ENCODE results near the gene ATP5MC2. TPM values are rescaled to one million over a fixed set of nuclear protein-coding genes. Genes with fewer than 3 reads are reported as not detected.

The ATP5MC2 gene
- total RNA-seq, 1 experiment from 2014 or later: 273 TPM

DNA sequence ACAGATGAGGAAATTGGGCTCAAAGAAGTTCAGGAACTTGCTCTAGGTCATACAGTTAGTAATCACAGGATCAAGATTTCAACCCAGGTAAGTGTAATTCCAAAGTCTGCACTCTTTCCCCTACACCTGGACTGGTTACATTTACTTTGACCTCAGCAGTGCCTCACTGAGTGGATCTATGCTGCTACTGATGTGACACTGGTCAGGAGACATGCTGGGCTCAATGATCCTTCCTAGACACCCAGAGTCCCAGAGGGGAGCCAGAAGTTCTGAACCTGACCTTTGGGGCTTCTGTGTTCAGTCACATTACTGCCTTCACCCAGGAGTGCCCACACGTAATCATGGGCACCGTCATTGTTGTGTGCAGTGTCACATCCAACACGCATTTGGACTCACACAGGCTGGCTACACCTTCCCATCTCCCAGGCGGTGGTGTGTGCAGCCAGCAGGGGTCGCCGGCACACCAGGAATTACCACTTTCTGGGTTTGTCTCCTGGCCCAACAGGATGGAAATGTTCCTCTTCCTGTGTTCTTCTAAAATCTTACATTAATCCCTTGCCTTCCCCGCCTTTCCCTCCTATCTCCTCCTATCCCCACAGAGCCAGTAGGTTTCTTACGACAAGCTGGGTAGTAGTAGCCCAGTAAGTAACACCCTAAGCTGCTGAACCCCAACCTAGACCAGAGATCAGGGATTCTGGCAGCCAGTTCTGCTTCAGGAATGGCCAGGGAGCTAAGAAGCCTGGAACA, 25.8 kb upstream of the ATP5MC2 start:
- Histone ChIP-seq H3K27ac (no peak overlapping the region), H3K4me3 (no peak overlapping the region), H3K9me3 (replicated peaks) (no peaks in the 10 kb centered on the region), H3K4me1 (replicated peaks) (no peaks in the 10 kb centered on the region), H3K27me3 (replicated peaks) (peaks cover 46% of the 10 kb centered on the region), H3K36me3 (no peaks in the 10 kb centered on the region)
- DNase-seq (ENCODE audit: low read depth in 1 of 2, low spot score in 2 of 2): peak; percentile 70 to 77

DNA sequence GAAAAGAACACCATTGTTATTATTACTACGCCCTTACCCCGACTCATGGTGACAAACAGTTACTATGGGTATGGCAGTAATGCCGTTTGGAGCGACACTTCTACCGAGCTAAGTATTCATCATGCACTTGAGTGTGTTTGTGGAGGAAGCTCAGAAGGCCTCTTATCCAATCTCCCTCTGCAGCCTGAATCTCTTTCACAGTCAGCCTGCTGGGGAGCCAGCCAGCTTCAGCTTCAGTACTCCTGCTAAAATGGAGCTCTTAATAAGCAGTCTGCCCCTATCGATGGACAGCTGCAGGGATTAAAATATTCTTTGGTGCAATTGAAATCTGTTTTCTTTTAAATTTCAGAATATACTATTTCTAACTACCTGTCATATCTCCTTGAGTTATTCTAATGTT, 24.7 kb upstream of the ATP5MC2 start:
- H3K4me1 ChIP-seq (replicated peaks): peaks cover 5% of the 10 kb centered on the region; the same call in 1 of the 2 replicates
- no peak for DNase-seq (ENCODE audit: low read depth in 1 of 2, low spot score in 2 of 2)
- H3K27me3 ChIP-seq (replicated peaks): peaks cover 52% of the 10 kb centered on the region
- no peaks in the 10 kb centered on the region for H3K36me3 ChIP-seq
- H3K4me3 ChIP-seq: no peak overlapping the region
- H3K27ac ChIP-seq: no peak overlapping the region
- H3K9me3 ChIP-seq (replicated peaks): no peaks in the 10 kb centered on the region

DNA sequence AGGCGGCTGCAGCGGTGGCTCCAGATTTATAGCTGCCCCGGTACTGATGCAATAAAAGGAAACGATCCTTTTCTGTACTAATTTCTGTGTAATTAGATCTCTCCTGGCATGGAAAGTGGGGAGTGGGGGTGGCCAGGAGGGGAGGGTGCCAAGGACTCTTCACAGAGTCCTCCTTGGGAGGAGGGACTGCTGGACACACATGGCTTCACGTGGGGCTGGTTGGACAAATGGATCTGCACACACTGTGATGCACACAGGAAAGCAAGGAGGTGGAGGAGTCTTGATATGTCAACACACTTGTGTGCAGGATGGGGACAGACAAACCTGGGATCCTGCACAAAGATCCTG, 23.8 kb upstream of the ATP5MC2 start:
- Histone ChIP-seq H3K4me3 (no peak overlapping the region), H3K4me1 (replicated peaks) (peaks cover 8% of the 10 kb centered on the region; the same call in 1 of the 2 replicates), H3K36me3 (no peaks in the 10 kb centered on the region), H3K27ac (no peak overlapping the region), H3K27me3 (replicated peaks) (peaks cover 58% of the 10 kb centered on the region), H3K9me3 (replicated peaks) (no peaks in the 10 kb centered on the region)
- DNase-seq (ENCODE audit: low read depth in 1 of 2, low spot score in 2 of 2): no peak

DNA sequence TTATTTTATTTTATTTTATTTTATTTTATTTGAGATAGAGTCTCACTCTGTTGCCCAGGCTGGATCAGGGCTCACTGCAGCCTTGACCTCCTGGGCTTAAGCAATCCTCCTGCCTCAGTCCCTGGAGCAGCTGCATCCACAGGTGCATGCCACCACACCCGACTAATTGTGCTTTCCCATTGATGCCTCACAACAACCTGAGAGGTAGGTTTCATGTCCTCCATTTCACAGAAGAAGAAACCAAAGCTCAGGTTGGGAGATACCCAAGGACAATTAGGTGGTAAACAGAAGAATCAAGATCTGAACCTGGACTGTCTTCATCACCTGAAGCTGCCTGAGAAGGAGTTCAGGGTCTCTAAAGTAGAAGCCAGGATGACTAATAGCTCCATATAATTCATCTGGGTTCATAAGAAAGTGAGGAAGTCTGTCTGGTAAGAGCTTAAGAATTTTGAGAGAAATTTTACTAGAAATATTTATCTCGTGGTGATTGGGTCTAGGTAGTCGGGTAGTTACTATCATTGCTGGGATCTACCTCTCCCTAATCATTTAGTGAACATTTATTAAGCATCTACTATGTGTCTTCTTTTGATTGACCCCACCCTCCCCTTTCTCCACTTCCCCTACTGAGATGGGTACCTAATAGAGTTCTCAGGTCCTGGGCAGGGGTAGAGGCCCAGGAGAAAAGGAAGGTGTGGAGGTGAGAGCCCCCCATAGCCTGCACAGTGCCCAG, 23.2 kb upstream of the ATP5MC2 start:
- peaks cover 60% of the 10 kb centered on the region for H3K27me3 ChIP-seq (replicated peaks)
- H3K4me1 ChIP-seq (replicated peaks): peaks cover 8% of the 10 kb centered on the region; the same call in 1 of the 2 replicates
- H3K4me3 ChIP-seq: no peak overlapping the region
- no peak overlapping the region for H3K27ac ChIP-seq
- DNase-seq (ENCODE audit: low read depth in 1 of 2, low spot score in 2 of 2): no peak
- no peaks in the 10 kb centered on the region for H3K36me3 ChIP-seq
- H3K9me3 ChIP-seq (replicated peaks): no peaks in the 10 kb centered on the region

DNA sequence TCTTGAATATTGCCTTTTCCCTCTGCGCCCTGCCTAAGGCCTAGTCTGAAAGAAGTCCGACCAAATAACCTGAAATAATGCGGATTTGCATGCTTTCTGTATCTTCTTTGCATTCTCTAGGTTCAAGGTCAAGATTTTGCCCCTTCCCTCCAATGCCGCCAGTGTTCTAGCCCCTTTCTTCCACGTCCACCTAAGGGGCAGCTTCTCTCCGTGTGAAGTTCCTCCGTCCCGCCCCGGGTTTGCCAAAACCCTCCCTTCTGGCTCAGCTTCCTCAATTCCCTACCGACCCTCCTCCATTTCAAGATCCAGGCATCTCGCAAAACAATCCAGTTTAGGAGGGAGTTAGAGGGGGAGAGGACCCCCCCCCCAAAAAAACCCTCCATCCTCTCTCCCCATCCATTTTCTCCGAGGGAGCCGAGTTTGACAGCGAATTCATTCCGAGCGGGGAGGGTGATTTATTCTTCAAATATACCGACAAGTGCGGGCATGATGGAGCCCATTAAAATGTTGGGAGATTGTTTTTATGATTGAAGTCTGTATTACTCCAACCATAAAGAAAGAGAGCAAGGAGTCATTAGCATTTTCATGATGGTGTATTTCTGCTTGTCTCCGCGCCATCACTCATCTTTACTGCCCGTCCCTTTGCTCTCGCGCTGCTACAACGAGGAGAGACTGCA, 20.9 kb upstream of the ATP5MC2 start:
- Histone ChIP-seq H3K27ac (no peak overlapping the region), H3K27me3 (replicated peaks) (peaks cover 52% of the 10 kb centered on the region), H3K4me1 (replicated peaks) (peaks cover 8% of the 10 kb centered on the region; the same call in 1 of the 2 replicates), H3K36me3 (no peaks in the 10 kb centered on the region), H3K9me3 (replicated peaks) (no peaks in the 10 kb centered on the region), H3K4me3 (no peak overlapping the region)
- no peak for DNase-seq (ENCODE audit: low read depth in 1 of 2, low spot score in 2 of 2)

DNA sequence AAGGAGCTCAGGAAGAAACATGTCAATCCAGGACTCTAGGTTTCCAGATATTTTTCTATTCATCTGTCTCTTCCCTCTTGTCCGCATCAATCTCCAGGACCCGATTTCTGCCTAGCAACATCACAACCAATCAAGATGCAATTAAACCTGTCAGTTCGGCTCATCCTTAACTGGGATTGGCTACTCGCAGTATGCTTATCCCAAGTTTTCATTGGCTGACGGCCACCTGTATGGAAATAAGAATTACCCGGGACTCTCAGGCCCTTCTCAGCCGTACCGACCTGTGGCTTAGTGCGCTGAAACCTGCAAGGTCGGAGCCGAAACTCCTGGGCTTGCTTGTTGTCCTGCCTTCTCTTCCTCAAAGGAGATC, 20.4 kb upstream of the ATP5MC2 start:
- Histone ChIP-seq H3K27ac (no peak overlapping the region), H3K4me3 (no peak overlapping the region), H3K27me3 (replicated peaks) (peaks cover 50% of the 10 kb centered on the region), H3K9me3 (replicated peaks) (no peaks in the 10 kb centered on the region), H3K4me1 (replicated peaks) (peaks cover 8% of the 10 kb centered on the region; the same call in 1 of the 2 replicates), H3K36me3 (no peaks in the 10 kb centered on the region)
- DNase-seq (ENCODE audit: low read depth in 1 of 2, low spot score in 2 of 2): peak; percentile 48 to 63

DNA sequence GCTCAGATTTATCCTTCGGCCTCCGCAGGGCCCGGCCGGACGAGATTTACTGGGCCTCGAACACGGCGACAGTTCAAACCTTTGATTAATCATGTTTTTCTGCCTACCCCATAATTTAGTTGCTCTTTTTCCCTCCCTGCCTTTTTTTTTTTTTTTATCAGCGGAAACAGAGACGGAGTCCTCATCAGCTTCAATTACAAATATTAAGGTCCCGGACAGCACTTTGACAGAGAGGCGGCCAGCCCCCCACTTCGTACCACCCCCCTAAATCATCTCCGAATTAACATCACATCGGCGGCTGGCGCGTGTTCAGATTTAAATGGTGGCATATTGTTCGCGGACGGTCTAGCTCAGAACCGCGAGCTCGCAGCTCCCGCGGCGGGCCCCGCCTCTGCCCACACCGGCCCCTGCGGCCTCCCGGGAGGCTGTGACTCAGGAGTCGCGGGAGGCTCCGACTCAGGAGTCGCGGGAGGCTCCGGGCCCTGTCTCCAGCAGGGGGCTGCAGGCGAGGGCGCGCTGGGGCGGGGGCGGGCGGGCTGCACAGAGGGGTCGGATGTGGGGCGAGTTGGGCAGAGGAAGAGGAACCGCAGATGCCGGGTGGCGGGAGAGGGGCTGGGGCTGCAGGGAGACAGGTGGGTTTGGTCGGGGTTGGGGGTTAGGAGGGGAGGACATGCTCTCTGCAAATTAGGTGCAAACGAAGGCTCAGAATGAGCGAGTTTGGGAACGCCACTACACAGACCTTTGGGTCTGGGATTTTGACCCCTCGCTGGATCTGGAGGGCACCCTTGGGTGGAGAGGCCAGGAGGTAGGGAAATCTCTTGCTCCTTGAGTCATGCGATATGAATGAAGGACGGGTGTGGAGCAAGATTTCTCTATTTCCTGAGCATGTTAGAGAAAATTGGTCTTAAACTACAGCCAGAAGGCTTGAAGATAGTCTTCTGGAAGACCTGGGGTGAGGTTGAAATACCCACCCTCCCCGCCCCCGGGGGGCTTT, 19.6 kb upstream of the ATP5MC2 start:
- DNase-seq (ENCODE audit: low read depth in 1 of 2, low spot score in 2 of 2): no peak
- H3K4me3 ChIP-seq: no peak overlapping the region
- H3K27ac ChIP-seq: no peak overlapping the region
- peaks cover 43% of the 10 kb centered on the region for H3K27me3 ChIP-seq (replicated peaks)
- no peaks in the 10 kb centered on the region for H3K36me3 ChIP-seq
- no peaks in the 10 kb centered on the region for H3K9me3 ChIP-seq (replicated peaks)
- peaks cover 8% of the 10 kb centered on the region; the same call in 1 of the 2 replicates for H3K4me1 ChIP-seq (replicated peaks)

DNA sequence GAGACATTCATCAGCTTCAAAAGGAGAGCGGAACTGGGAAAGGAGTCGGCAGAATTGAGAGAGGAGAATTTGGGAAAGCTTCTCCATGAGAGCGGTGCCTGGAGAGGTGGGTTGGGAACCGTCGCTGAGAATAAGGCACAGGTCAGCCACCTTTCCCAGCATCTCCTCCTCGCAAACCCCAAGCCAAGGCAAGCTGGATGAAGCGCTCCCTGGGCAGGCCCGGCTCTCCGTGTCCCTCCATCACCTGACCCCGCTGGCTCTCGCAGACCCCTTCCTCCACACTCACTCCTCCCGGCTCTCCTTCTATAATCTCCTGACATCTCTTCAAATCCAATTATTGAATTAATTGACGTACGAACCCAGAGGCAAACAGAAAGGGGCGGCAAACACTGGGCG, 18.9 kb upstream of the ATP5MC2 start:
- Histone ChIP-seq H3K27me3 (replicated peaks) (peaks cover 36% of the 10 kb centered on the region), H3K4me3 (no peak overlapping the region), H3K9me3 (replicated peaks) (no peaks in the 10 kb centered on the region), H3K4me1 (replicated peaks) (peaks cover 8% of the 10 kb centered on the region; the same call in 1 of the 2 replicates), H3K27ac (no peak overlapping the region), H3K36me3 (no peaks in the 10 kb centered on the region)
- no peak for DNase-seq (ENCODE audit: low read depth in 1 of 2, low spot score in 2 of 2)

DNA sequence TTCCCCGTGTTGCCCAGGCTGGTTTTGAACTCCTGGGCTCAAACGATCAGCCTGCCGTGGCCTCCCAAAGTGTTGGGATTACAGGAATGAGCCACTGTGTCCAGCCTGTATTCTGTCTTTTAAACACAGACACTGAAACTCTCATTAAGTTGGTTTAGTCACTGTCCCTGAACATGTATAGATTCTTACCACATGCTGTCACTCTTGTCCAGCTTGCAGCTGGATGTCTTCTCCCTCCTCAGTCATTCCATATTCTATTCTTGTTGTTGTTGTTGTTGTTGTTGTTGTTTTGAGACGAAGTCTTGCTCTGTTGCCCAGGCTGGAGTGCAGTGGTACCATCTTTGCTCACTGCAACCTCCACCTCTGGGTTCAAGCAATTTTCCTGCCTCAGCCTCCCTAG, 12.3 kb upstream of the ATP5MC2 start:
- DNase-seq (ENCODE audit: low read depth in 1 of 2, low spot score in 2 of 2): no peak
- no peaks in the 10 kb centered on the region for H3K9me3 ChIP-seq (replicated peaks)
- H3K27ac ChIP-seq: no peak overlapping the region
- H3K36me3 ChIP-seq: no peaks in the 10 kb centered on the region
- H3K4me3 ChIP-seq: no peak overlapping the region
- H3K4me1 ChIP-seq (replicated peaks): no peaks in the 10 kb centered on the region
- no peaks in the 10 kb centered on the region for H3K27me3 ChIP-seq (replicated peaks)

DNA sequence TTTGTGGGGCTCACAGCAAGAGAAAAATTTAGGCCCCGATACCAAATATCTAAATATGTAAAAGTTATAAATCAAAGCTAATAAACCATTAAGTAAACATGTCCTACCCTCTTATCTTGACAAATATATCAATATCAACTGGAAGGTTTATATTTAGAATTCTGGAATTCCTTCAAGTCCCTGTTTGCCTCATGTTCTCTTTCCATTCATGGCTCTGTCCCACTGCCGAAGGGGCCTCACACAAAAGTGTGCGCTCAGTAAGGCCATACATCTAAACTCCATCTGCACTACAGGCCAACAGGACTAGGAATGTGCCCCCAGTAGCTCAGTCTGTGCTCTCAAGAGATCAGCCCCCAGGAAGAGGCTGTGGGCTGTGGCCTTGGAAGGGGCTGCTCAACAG, 10.6 kb upstream of the ATP5MC2 start:
- Histone ChIP-seq H3K4me1 (replicated peaks) (no peaks in the 10 kb centered on the region), H3K27me3 (replicated peaks) (no peaks in the 10 kb centered on the region), H3K36me3 (no peaks in the 10 kb centered on the region), H3K4me3 (no peak overlapping the region), H3K27ac (no peak overlapping the region), H3K9me3 (replicated peaks) (no peaks in the 10 kb centered on the region)
- DNase-seq (ENCODE audit: low read depth in 1 of 2, low spot score in 2 of 2): no peak

DNA sequence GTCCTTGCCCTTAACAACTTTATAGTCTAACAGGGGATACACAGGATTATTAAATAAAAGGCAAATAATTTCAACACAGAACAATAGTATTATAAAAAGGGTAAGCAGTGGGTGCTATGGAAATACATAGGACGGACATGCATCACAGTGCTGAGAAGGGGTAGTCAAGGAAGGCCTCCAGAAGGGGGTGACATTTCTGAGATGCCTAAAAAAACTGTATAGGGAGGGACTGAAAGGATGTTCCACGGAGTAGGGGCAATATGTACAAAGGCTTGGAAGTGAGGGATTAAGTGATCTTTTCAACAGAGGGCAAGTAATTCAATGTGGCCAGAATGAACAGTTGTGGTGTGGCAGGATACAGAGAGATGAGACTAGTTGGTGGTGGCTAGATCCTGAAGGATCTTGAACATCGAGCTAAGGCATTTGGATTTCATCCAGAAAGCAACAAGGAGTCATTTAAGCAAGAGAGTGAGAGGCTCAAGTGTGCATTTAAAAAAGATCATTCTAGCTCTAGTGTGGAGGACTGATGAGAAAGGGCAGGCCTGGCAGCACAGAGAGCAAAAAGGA, 8.9 kb upstream of the ATP5MC2 start:
- Histone ChIP-seq H3K4me1 (replicated peaks) (no peaks in the 10 kb centered on the region), H3K9me3 (replicated peaks) (no peaks in the 10 kb centered on the region), H3K4me3 (no peak overlapping the region), H3K27me3 (replicated peaks) (no peaks in the 10 kb centered on the region), H3K27ac (no peak overlapping the region), H3K36me3 (no peaks in the 10 kb centered on the region)
- DNase-seq (ENCODE audit: low read depth in 1 of 2, low spot score in 2 of 2): no peak

DNA sequence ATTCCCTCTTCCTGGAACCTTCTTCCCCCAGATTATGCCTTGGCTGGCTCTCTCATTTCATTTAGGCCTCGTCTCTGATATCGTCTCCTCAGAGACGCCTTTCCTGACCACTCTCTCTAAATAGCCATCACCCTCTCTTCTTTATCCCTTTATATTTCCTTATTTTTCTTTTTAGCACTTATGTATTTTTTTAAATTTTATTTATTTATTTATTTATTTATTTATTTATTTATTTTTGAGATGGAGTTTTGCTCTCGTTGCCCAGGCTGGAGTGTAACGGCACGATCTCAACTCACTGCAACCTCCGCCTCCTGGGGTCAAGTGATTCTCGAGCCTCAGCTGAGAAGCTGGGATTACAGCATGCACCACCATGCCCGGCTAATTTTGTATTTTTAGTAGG, 8.1 kb upstream of the ATP5MC2 start:
- peaks cover 6% of the 10 kb centered on the region; the same call in 1 of the 2 replicates for H3K27me3 ChIP-seq (replicated peaks)
- H3K4me1 ChIP-seq (replicated peaks): no peaks in the 10 kb centered on the region
- DNase-seq (ENCODE audit: low read depth in 1 of 2, low spot score in 2 of 2): no peak
- H3K4me3 ChIP-seq: no peak overlapping the region
- H3K36me3 ChIP-seq: no peaks in the 10 kb centered on the region
- no peak overlapping the region for H3K27ac ChIP-seq
- H3K9me3 ChIP-seq (replicated peaks): no peaks in the 10 kb centered on the region

DNA sequence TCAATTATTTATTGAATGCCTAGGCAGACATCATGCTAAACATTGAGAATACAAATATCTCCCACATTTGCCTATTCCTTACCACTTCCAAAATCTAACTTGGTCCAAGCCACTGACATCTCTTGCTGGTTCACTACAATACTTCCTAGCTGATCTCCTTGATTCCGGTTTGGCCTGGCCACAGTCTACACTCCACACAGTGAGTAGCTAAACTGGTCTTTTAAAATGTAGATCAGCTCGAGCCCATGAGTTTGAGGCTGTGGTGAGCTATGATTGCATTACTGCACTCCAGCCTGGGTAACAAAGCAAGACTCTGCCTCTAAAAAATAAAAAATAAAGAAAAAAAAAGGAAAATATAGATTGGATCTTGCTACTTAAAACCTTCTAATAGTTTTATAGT, 7.6 kb upstream of the ATP5MC2 start:
- H3K4me3 ChIP-seq: no peak overlapping the region
- peaks cover 8% of the 10 kb centered on the region; the same call in 1 of the 2 replicates for H3K27me3 ChIP-seq (replicated peaks)
- H3K9me3 ChIP-seq (replicated peaks): no peaks in the 10 kb centered on the region
- no peaks in the 10 kb centered on the region for H3K36me3 ChIP-seq
- no peaks in the 10 kb centered on the region for H3K4me1 ChIP-seq (replicated peaks)
- no peak overlapping the region for H3K27ac ChIP-seq
- DNase-seq (ENCODE audit: low read depth in 1 of 2, low spot score in 2 of 2): no peak
